A549 (cell line): ENCODE results near the gene PBX3. TPM values are rescaled to one million over a fixed set of nuclear protein-coding genes. Genes with fewer than 3 reads are reported as not detected.
A peak's percentile ranks its signal among the peaks of the same experiment; 100 is the strongest.

Experiments used
- ATAC-seq, 2 experiments: fragments of 200-7000 bp in 1 of 2; fragments of >200 bp in 1 of 2; cut with Nextera tagmentation in 1 of 2; cut with Tn5 transposase in 1 of 2; 3 replicates each; pipeline versions ENCODE4 v1.8.0 to v1.9.1; 2018 to 2020; ENCODE audit warnings: mild to moderate bottlenecking in 1 of 2, moderate library complexity in 1 of 2
- CTCF ChIA-PET: fragments of 300-600 bp; sonication (Branson Sonifier 250); formaldehyde crosslinking; extraction: SDS; loops from one replicate; lab custom pipeline; 2021; ENCODE audit warnings: antibody characterized with exemption, inconsistent platforms; lab: Yijun Ruan, JAX
- POLR2A ChIA-PET: fragments of 350-600 bp; formaldehyde crosslinking; extraction: SDS; loops from one replicate; lab custom pipeline; 2021; ENCODE audit warnings: antibody characterized with exemption, inconsistent platforms; lab: Yijun Ruan, JAX
- DNase-seq, 2 experiments: peaks; one replicate each; pipeline versions ENCODE4 v3.0.0 to v3.0.0-alpha.2; 2011 to 2016; ENCODE audit warnings: low read depth in 1 of 2, low spot score in 1 of 2
- FAIRE-seq: peaks from 2 replicates; lab custom pipeline; 2011; peaks lifted over from hg19 to GRCh38; lab: Jason Lieb, UNC
- H3K27ac ChIP-seq, 2 experiments: fragments of >200 bp; sonication (Bioruptor Twin); formaldehyde crosslinking; 3 replicates each; pipeline ENCODE4 v1.5.1; 2016 to 2017
- H3K4me1 ChIP-seq: fragments of >200 bp; sonication (Bioruptor Twin); formaldehyde crosslinking; 3 replicates; pipeline ENCODE4 v1.6.1; 2016
- H3K4me2 ChIP-seq: fragments of >200 bp; sonication (Bioruptor Twin); formaldehyde crosslinking; 3 replicates; pipeline ENCODE4 v1.6.1; 2016
- H3K4me3 ChIP-seq: fragments of >200 bp; sonication (Bioruptor Twin); formaldehyde crosslinking; 3 replicates; pipeline ENCODE4 v1.5.1; 2016
- H3K9me3 ChIP-seq: fragments of >200 bp; sonication (Bioruptor Twin); formaldehyde crosslinking; 3 replicates; pipeline ENCODE4 v1.6.1; 2016
- ATOH8 ChIP-seq: fragments of 250-450 bp; sonication (Bioruptor Pico); IDR thresholded peaks from 2 replicates; pipeline ENCODE4 v1.5.0; 2020; ENCODE audit warnings: low read depth, mild to moderate bottlenecking, moderate library complexity
- BCL3 ChIP-seq: fragments of >200 bp; sonication (Bioruptor Twin); formaldehyde crosslinking; IDR thresholded peaks from 3 replicates; pipeline ENCODE4 v1.6.1; 2016
- BHLHE40 ChIP-seq: IDR thresholded peaks from 2 replicates; pipeline ENCODE4 v1.6.1; 2012; ENCODE audit warnings: low read depth, low read length, inconsistent platforms
- CBX2 ChIP-seq: fragments of 200-600 bp; sonication (generic); IDR thresholded peaks from 2 replicates; pipeline ENCODE4 v1.6.1; 2016; ENCODE audit warnings: low read depth, mild to moderate bottlenecking, borderline replicate concordance
- CBX8 ChIP-seq: fragments of 200-600 bp; sonication (generic); IDR thresholded peaks from 2 replicates; pipeline ENCODE4 v1.6.1; 2016
- EHF ChIP-seq: fragments of 250-450 bp; sonication (Bioruptor Pico); IDR thresholded peaks from 2 replicates; pipeline ENCODE4 v1.5.0; 2020; ENCODE audit warnings: mild to moderate bottlenecking
- EHMT2 ChIP-seq: fragments of 200-600 bp; sonication (generic); IDR thresholded peaks from 2 replicates; pipeline ENCODE4 v1.6.1; 2016; ENCODE audit warnings: antibody characterized with exemption, low read depth, mild to moderate bottlenecking, moderate library complexity
- ELK1 ChIP-seq: fragments of 150-350 bp; IDR thresholded peaks from 2 replicates; pipeline ENCODE4 v1.6.1; 2014; ENCODE audit warnings: low read depth, mild to moderate bottlenecking, low read length
- EP300 ChIP-seq, 2 experiments: fragments of >200 bp; sonication (Bioruptor Twin); formaldehyde crosslinking; IDR thresholded peaks; 2 replicates in 1 of 2; 3 replicates in 1 of 2; pipeline ENCODE4 v1.6.1; 2016 to 2017
- ESRRA ChIP-seq: fragments of 150-350 bp; IDR thresholded peaks from 2 replicates; pipeline ENCODE4 v1.6.1; 2014; ENCODE audit warnings: mild to moderate bottlenecking, low read length, borderline replicate concordance
- HDAC2 ChIP-seq: fragments of 200-600 bp; sonication (generic); IDR thresholded peaks from 2 replicates; pipeline ENCODE4 v1.6.1; 2016
- HES2 ChIP-seq: fragments of >200 bp; sonication (Bioruptor Twin); formaldehyde crosslinking; IDR thresholded peaks from 2 replicates; pipeline ENCODE4 v1.6.1; 2016
- HOXB13 ChIP-seq: fragments of 250-450 bp; sonication (Bioruptor Pico); IDR thresholded peaks from 2 replicates; pipeline ENCODE4 v1.5.0; 2020; ENCODE audit warnings: low read depth, mild to moderate bottlenecking, moderate library complexity
- HOXB5 ChIP-seq: fragments of 250-450 bp; sonication (Bioruptor Pico); IDR thresholded peaks from 2 replicates; pipeline ENCODE4 v1.5.0; 2020; ENCODE audit warnings: mild to moderate bottlenecking, moderate library complexity
- JUN ChIP-seq, 2 experiments: fragments of >200 bp; sonication (Bioruptor Twin); formaldehyde crosslinking; IDR thresholded peaks; 2 replicates in 1 of 2; 3 replicates in 1 of 2; pipeline ENCODE4 v1.6.1; 2016 to 2017
- MAZ ChIP-seq: fragments of 150-350 bp; IDR thresholded peaks from 2 replicates; pipeline ENCODE4 v1.6.1; 2014; ENCODE audit warnings: antibody characterized with exemption, low read depth, low read length, borderline replicate concordance
- PBX3 ChIP-seq: IDR thresholded peaks from 2 replicates; pipeline ENCODE4 v1.6.1; 2012
- PHF8 ChIP-seq: fragments of 200-600 bp; sonication (generic); IDR thresholded peaks from 2 replicates; pipeline ENCODE4 v1.6.1; 2016; ENCODE audit warnings: low read depth, mild to moderate bottlenecking, antibody characterized with exemption, moderate library complexity, borderline replicate concordance
- RAD21 ChIP-seq, 2 experiments: fragments of >200 bp in 1 of 2; sonication (Bioruptor Twin) in 1 of 2; formaldehyde crosslinking in 1 of 2; IDR thresholded peaks in 1 of 2; conservative IDR thresholded peaks in 1 of 2; 2 replicates in 1 of 2; 3 replicates in 1 of 2; pipeline ENCODE4 v1.6.1; 2012 to 2018; ENCODE audit warnings: inconsistent platforms in 1 of 2
- RCOR1 ChIP-seq: fragments of 150-350 bp; IDR thresholded peaks from 2 replicates; pipeline ENCODE4 v1.6.1; 2014; ENCODE audit warnings: antibody characterized with exemption, low read length, low read depth
- RFX5 ChIP-seq: fragments of 450-650 bp; IDR thresholded peaks from 2 replicates; pipeline ENCODE4 v1.7.1; 2014; ENCODE audit warnings: antibody characterized with exemption, mild to moderate bottlenecking, moderate library complexity
- SMC3 ChIP-seq: fragments of >200 bp; sonication (Bioruptor Twin); formaldehyde crosslinking; IDR thresholded peaks from 3 replicates; pipeline ENCODE4 v1.6.1; 2018; ENCODE audit warnings: inconsistent platforms
- ZSCAN20 ChIP-seq: fragments of 250-450 bp; sonication (Bioruptor Pico); IDR thresholded peaks from 2 replicates; pipeline ENCODE4 v1.8.0; 2022; ENCODE audit warnings: mild to moderate bottlenecking, moderate library complexity
- WGBS: methylation state at CpG from one replicate; pipeline ENCODE4 v1.1.6; 2017; ENCODE audit errors: missing lambda C conversion rate; 5-methylcytosine and 5-hydroxymethylcytosine counted together
- polyA plus RNA-seq, 4 experiments: library from polyadenylated mRNA; depleted of rRNA in 3 of 4; stranded (reverse); fragments of >200 nt; fragmentation: RNase III in 1 of 4; extraction: RNeasy Plus Mini Kit Qiagen cat#74134 plus additional on column Dnase treatment in 1 of 4; gene quantifications; 2 replicates in 3 of 4; 3 replicates in 1 of 4; pipeline ENCODE4 v1.2.3, GENCODE V29; 2011 to 2017
- TF ChIP-seq, protein P1 (sequence below): IDR thresholded peaks from 2 replicates; pipeline ENCODE4 v1.6.1; 2012

The PBX3 gene
- polyA plus RNA-seq, 2 of the 4 experiments (the other 2 are of a cell fraction) = 10.7 to 23.5 TPM

DNA sequence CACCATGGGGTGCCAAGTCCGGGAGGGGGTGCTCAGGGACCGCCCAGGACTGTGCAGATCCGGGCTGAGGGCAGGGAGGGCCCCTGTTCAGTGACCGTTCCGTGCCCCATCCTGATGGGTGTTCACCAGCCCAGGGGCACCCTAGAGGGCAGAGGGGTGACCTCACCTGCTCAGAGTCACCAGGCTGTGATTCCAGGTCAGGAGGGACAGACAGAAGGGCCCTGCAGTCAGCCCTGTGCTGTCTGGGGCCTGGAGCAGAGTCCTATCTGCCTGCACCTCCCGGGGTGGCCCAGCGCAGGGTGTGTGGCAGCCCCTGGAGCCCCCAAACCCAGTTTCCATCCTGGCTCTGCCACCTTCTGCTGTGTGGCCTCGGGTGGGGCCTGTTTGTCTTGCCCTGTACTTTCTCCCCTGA is 241.9 kb downstream of the PBX3 start:
- ATAC-seq (peak in 1 of 2 experiments; percentile 13; a peak in 2 of 6 replicates), FAIRE-seq (no peak), DNase-seq (no peak)
- 50% methylated on average over 3 of the region's 8 CpGs for WGBS
- POLR2A ChIA-PET = no interaction called here
- Histone ChIP-seq H3K9me3 (no peaks in the 10 kb centered on the region), H3K4me2 (no peak overlapping the region), H3K4me1 (no peaks in the 10 kb centered on the region), H3K27ac (no peak overlapping the region), H3K4me3 (no peak overlapping the region)
- TF ChIP-seq ELK1 = no peak
- no peak for TF ChIP-seq RFX5
- CTCF ChIA-PET = no interaction called here

- WGBS = 79% methylated on average over 12 of the region's 12 CpGs
- ChIA-PET CTCF (no interaction called here), POLR2A (no interaction called here)
- Histone ChIP-seq H3K4me1 (no peaks in the 10 kb centered on the region), H3K4me2 (no peak overlapping the region), H3K4me3 (no peak overlapping the region), H3K27ac (no peak overlapping the region), H3K9me3 (no peaks in the 10 kb centered on the region)
- FAIRE-seq (no peak), ATAC-seq (no peak), DNase-seq (no peak)
- TF ChIP-seq BCL3 (no peak), HES2 (no peak), ZSCAN20 (CRISPR knock-in tag) (no peak), RAD21 (conservative IDR thresholded peaks at IDR 0.05 in 1 of 2, IDR thresholded peaks at IDR 0.05 in 1 of 2) (no peak), MAZ (no peak), HDAC2 (no peak), SMC3 (no peak)
Observed at GRCh38 chr9:125989524-125990180, 242.5 kb downstream of the PBX3 start.

- no peak for FAIRE-seq
- Histone ChIP-seq H3K4me2 (no peak overlapping the region), H3K9me3 (no peaks in the 10 kb centered on the region), H3K4me3 (no peak overlapping the region), H3K4me1 (no peaks in the 10 kb centered on the region), H3K27ac (no peak overlapping the region)
- WGBS = 86% methylated on average over 16 of the region's 16 CpGs
- CTCF ChIA-PET = interaction anchor here (0.9 kb wide), 1 partner anchor 408 kb away, joined by 3 read pairs; no protein-coding TSS in a partner anchor
- POLR2A ChIA-PET = no interaction called here
- DNase-seq = no peak
- no peak; a peak in 1 of 6 replicates for ATAC-seq
- TF ChIP-seq JUN (IDR thresholded peaks at IDR 0.05) (no peak), ZSCAN20 (CRISPR knock-in tag) (no peak), ATOH8 (CRISPR knock-in tag) (no peak)
Observed at GRCh38 chr9:125990186-125990792, 243.1 kb downstream of the PBX3 start.

GRCh38 chr9:125990793-125991220 is 243.6 kb downstream of the PBX3 start:
- ChIA-PET POLR2A (no interaction called here), CTCF (interaction anchor here (0.9 kb wide), 1 partner anchor 408 kb away, joined by 3 read pairs; no protein-coding TSS in a partner anchor)
- ATAC-seq (no peak), FAIRE-seq (no peak), DNase-seq (no peak)
- no peak overlapping the region for H3K27ac ChIP-seq
- H3K4me2 ChIP-seq = no peak overlapping the region
- 57% methylated on average over 12 of the region's 12 CpGs for WGBS
- H3K9me3 ChIP-seq = no peaks in the 10 kb centered on the region
- no peaks in the 10 kb centered on the region for H3K4me1 ChIP-seq
- no peak overlapping the region for H3K4me3 ChIP-seq
- TF ChIP-seq RCOR1 (no peak), ESRRA (no peak), HOXB13 (CRISPR knock-in tag) (no peak), CBX2 (no peak), ATOH8 (CRISPR knock-in tag) (no peak), HOXB5 (CRISPR knock-in tag) (no peak), PBX3 (no peak), BHLHE40 (no peak), PHF8 (no peak), EHF (CRISPR knock-in tag) (no peak), MAZ (no peak), CBX8 (no peak), EHMT2 (no peak), EP300 (IDR thresholded peaks at IDR 0.05) (no peak)
- TF ChIP-seq, protein P1, sequence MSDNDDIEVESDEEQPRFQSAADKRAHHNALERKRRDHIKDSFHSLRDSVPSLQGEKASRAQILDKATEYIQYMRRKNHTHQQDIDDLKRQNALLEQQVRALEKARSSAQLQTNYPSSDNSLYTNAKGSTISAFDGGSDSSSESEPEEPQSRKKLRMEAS = no peak
